ENCODE measurements around the gene FSHR.

Gene FSHR

DNA sequence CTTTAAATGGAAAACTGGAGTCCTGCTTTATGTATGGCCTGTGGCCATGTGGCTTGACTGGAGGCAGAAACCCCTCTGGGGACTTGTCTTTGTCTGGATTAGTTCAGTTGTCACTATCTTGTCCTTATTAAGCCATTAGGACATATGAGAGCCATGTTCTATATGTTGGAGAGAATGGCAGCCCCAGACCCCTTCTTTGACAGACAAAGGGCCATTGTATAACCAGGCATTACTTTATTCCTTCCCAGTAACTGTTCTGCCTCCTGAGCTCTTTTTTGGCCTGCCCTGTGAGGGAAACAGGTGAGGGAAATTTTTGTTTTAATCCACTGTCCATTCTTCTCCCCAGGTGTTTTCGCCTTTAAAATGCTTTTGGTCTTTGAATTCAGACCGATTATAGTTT is 43.3 kb downstream of the FSHR start:
- DNase-seq = peak; percentile 76

DNA sequence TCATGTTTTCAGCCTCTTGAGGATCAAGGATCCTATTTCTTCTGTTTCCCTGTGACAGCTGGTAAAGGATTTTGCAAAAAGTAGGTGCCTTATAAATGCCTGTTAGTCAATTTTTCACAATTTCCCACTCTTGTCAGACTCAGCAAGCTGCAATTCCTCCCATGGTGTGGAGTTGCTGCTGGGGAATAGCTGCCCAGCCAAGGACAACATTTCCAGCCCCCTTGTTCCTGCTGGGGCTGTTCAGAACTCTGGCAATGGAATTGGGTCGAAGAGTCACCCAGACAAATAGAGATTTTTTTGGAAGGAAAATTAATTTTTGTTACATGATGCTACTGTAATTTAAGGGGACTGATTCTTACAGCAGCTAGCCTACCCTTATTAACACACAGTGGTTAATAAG is 43.7 kb downstream of the FSHR start:
- no peak for DNase-seq

DNA sequence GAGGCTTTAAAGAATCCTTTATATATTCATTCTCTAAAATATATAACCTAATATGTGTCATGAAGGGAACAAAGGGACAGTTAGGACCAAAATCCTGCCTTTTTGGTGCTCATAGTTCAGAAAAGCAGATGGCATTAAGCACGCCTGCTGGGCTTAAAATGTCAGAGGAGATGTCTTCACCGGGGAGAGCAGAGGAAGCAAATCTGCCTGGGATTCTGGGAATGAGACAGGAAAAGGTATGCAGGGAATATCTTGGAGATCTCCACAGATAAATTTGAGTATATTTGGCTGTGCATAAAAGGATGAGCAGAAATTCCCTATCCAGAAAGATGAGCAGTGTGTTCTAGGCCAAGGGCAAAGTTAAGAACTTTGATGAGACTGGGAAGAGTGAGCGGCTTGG is 45.5 kb downstream of the FSHR start:
- no peak for DNase-seq

DNA sequence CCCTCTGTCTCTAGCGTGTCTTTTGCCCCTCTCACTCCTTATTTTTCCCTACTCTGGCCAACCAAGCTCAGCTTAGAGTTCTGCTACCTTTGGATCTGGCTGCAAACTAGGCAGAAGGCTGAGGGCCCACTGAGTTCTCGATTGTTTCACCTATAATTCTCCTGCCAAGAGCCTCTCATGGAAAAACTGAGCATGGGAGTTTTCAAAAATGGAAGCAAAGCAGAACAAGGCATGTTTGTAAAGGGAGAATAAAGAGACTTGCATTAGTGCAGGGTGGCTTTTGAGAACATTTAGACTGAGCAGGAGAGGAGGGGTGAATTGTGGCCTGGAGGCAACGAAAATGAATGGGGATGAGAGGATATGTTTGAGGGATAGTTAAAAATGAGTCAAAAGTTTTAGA is 45.9 kb downstream of the FSHR start:
- DNase-seq = no peak

DNA sequence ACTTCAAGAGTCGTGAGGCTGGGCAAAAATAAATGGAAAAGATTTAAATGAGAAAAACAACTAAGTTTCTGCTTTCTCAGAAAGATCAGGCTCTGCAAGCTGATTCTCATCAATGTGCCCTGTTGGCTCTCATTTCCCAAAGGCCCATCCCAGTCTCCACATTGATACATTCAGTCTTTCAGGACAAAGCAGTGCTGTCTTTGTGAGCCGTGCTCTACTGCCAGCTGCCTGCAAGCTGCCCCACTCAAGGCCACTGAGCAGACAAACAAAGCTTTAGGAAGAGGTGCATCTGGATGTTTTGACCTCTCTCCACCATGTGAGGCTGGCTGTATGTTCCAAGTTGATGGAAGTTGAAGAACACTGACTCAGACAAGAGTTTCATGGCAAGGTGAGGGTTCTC is 48.8 kb downstream of the FSHR start:
- DNase-seq = no peak

DNA sequence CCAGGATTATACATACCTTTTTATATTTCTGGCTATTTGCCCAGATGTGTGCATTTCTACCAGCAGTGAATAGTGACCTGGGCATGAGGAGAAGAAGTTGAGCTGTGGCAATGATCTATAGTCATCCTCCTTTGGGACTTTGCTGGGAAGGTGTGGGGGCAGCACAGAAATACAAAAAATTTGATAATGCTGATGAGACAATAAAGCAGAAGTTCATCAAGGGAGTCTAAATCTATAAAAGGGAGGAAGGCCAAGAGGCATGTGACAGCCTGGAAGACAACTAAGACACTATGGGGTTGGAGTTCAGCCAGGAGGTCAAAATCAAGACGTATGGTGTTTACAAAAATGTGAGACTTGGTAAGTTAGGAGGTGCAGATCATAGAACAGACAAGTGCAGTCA is 52.2 kb downstream of the FSHR start:
- DNase-seq = no peak

DNA sequence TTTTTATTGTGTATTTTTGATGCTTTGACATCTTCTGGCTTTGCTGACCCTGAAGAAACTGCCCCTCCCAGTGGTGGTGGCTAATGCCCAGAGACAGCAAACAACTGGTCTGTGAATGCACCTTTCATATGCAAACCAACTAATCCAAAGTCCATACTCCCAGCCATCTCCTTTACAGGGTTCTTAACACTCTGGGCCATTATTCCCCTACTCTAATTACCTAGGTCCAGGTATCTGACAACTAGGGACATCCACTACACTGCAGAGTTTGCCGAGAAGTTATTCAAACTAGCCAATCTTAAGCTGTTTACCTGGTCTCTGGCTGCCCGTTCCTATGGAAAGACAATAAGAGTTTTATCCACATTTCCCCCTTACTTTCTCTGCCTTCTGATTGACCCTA is 73.6 kb downstream of the FSHR start:
- DNase-seq = no peak

DNA sequence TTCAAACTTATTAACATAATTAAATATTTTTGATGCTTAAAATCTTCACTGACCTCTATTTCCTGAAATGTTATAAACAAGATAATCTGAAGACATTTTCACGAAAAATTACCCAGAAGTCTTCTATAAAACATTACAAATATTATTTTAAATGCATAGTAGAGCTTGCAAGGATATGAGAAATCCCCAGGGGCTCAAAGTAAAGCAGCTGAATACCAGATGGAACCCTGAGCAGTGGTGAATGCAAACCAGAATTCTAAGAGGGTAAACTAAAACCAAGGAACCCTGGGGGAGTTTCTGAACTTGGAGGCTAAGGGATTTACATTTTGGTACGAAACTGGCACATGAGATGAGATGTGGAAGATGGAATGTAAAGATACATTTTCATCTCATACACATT is 83.6 kb downstream of the FSHR start:
- DNase-seq = no peak

DNA sequence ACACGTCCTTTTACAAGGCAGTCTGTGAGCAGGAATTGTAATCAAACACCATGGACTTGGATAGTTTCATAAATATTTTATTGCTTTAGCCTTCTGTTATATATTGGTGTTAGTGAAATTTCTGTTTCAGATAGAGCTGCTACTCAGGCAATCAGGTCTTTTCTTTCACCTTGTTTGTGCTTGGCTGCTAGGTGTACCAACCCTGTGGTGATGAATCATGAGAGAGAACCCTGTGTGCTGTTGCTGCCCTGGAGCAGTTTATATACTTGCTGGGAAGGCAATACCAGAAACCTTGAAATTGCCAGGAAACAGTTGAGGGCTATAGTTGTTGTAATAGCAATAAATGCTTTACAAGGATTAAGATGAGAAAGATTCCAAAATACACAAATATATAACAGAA is 84.5 kb downstream of the FSHR start:
- DNase-seq = no peak

DNA sequence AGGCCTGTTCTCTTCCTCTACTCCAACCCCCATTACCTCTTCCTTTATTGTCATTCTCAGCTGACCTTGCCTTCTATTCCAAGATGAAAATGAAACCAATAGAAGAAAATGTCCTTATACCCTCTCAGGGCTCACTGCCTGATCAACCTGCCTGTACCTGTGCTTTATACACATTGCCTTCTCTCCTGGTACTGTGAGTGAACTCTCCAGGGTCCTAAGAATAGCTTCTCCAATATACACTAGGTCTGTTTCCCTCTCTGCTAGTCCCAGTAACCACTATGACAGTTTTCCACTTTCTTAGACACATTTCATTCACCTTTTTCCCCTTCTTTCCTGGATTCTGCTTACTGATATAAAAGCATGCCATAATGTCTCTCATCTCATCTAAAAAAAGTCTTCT is 85.7 kb downstream of the FSHR start:
- no peak for DNase-seq

DNA sequence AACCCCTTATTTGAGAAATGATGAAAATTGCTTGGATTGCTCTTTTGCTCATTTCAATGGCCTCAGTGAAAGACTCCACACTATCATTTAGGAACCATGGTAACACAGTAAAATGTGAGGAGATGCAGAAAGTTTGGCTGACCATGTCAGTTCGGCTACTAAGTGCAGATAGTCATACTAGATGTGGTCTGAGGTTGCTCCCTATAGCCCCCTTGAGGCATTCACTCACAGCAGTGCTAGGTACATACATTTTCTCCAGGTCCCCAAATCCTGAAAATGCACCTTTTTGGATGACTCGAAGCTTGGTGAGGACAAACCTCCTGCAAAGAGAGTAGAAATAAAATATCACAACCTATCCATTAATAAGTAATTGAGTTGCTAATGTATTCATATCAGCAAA is 86.3 kb downstream of the FSHR start:
- no peak for DNase-seq

DNA sequence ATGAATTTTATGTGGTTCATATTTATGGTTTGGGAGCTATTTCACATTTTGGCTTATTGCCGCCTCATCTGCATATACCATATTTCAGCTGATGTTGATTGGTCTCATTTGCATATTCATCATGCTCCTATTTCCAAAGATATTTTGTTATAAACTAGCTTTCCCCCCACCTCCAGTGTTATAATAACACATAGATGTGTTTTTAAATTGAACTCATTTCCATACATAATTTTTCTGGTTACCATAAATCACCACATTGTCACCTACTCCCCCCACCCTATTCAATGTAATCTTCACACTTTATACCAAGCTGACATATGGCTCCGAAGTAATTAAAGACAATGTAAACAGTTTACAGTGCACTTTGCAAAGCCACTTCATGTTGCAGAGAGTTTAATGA is 101.2 kb downstream of the FSHR start:
- no peak for DNase-seq

DNA sequence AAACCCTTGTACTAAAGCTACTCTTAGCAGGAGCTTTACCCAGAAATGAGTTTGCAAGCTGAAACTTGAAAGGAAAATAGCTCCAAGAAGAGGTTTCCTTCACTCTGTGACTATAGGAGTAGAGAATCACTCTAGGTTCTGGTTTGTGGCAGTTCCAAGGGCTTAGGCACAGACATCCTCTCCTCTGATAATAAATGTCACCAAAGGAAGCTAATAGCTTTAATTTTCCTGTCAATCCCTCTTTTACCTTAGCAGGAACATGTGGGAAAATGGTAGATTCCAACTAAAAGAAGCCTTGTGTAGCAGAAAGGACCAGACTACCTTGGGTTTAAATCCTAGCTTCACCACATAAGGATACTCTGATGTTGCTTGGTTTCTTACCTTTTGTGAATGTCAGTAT is 104.0 kb downstream of the FSHR start:
- no peak for DNase-seq

DNA sequence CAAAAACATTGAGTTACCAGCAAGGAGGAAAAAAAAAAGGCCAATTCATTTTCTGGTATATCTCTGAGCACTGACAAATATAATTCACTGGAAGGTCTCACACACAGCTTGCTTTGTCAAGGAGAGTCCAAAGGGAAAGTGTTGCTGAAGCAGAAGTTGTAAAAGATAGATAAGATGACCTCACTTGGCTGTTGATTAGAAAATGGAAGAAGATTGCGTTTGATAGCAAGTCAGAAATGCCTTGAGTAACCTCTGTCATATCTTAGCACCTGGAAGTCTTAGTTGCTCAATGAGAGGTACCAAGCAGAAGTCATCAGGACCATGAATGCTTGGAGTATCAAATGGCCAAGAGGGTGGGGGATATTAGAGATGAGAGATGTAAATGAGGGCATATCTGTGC is 105.2 kb downstream of the FSHR start:
- DNase-seq = no peak

DNA sequence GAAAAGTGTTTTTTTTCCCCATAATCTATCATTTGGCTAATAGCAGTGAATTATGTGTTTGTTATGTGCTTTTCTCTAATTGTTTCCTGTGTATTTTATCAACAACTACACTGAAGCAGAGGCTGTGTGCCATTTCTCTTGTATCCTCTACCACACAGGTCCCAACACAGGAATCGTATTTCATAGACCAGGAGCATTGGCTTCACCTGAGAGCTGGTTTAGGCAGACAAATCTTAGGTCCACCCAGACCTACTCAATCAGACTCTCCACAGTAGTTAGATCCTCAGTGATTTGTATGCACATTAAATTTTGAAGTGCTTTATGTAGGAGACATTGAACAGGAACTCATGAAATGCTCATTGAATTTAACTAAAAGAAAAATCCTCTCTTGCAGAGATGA is 109.2 kb downstream of the FSHR start:
- no peak for DNase-seq

DNA sequence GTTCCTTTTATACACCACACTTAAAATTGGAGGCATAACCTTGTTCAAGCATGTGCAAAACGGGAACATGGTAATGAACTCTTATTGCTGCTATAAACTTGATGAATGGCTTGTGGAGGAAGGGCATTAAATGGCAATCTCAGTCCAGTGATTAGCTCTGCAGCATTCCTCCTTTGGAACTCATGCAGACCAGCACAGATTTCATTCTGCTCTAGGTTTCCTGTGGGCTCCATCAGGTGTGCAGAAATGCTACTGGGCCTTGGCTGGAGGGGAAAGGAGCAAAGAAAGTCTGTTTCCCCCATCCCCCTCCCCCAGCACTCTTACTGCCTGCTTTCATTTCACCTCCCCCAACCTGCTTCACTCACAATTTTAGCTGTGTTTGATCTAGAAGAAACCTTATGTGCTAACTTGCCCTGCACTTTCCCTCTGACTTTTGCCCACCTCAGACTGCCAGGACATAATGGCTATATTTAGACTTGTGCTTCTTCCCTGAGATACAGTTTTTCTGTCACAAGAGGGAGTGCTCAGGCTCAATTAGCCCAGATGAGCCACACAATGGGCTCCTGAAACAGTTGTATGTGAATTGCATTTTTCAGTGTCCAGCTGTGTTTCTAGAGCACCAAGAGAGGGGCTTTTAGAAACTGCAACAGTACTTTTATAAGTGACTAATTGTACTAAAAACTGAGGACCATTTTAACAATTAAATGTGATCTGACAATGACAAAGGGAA is 109.8 kb downstream of the FSHR start:
- DNase-seq = peak; percentile 53

DNA sequence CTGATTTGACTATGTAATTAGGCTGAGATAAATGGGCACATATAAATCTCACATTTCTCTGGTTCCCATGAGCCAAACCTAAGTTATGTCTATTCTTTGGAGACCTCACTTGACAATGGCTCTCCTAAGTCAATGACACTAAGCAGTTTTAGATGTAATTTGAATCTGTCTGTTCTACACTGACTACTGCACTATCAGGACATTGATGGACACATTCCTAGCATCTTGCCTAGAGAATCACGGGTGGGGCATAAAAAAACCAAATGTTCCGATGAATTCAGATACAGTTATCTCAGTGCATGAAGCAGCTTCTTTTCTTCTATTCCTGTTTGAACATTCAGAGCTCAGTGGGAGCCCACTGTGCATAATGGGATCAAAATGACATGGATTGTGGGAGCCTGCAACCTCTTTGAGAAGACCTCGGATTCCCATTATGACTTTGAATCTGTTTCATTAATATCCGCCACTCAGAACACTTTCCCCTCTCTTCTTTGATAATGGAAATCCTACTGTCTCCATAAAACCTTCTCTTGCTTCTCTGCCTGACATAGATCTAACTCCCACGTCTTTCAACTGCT is 110.8 kb downstream of the FSHR start:
- DNase-seq = no peak

DNA sequence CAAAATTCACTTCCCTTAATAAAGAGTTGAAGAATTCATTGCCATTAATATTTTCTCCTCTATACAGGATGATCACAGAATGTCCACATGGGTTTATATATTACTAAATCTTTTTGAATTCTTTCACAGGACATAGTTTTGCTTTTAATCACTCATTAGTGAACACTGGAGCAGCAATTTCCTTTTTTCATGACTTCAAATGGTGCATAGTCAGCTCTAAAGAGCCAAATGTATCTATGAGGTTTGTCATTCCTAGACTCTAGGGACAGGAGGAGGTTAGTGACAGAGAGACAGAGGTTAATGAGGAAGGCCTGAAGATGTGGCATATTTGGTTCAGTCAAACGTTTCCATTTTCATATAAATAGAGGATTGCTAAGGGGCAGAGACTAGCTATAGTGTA is 111.8 kb downstream of the FSHR start:
- no peak for DNase-seq

DNA sequence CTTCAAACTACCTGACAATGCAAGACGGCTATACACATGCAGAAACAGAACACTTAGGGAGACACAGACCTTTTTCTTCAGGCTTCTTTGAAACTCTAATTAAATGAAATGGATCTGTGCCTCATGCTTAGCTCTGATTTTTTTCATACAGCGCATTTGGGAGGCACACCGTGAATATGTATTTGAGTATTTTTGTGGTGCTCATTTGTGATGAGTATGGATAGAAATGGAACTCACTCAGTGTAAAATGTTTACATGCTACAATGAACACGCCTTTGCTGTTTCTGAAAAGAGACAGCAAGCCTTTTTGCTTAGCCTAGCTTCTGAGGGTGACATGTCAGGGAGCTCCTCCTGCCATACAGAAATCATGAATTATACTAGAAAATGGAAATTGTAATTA is 113.3 kb downstream of the FSHR start:
- no peak for DNase-seq

DNA sequence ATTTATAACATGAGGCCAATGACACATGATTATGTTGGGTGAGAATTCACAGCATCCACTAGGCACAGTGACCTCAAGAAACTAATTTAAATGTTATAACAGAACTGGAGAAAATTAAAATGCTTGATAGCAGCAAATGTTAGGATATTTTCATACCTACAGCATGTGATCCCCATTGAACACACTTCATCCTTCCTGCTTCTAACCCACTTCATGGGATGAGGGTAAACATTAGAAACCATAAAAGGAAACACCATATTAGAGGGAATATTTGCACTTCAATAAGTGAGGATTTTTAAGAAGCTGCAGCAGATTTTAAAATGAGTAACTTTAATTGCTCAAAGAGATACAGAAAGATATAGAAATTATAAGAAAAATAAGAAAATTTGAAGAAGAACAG is 117.1 kb downstream of the FSHR start:
- no peak for DNase-seq

DNA sequence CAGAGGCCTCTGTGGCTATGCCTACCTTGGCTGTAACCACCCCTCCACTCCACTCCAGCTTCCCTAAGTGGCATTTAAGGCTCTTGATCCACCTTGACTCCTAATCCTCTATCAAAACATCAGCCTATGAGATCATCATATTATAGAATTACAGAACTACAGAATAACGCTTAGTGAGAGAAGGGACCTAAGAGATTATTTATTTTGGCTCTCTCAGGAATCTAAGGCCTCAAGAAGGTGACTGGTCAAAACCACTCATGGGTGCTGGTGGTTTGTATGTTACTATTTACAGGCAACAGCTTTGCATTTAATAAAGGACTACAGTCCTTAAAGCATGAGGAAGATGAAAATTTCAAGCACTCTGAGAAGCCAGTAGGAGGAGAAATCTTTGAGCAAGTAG is 118.8 kb downstream of the FSHR start:
- no peak for DNase-seq

DNA sequence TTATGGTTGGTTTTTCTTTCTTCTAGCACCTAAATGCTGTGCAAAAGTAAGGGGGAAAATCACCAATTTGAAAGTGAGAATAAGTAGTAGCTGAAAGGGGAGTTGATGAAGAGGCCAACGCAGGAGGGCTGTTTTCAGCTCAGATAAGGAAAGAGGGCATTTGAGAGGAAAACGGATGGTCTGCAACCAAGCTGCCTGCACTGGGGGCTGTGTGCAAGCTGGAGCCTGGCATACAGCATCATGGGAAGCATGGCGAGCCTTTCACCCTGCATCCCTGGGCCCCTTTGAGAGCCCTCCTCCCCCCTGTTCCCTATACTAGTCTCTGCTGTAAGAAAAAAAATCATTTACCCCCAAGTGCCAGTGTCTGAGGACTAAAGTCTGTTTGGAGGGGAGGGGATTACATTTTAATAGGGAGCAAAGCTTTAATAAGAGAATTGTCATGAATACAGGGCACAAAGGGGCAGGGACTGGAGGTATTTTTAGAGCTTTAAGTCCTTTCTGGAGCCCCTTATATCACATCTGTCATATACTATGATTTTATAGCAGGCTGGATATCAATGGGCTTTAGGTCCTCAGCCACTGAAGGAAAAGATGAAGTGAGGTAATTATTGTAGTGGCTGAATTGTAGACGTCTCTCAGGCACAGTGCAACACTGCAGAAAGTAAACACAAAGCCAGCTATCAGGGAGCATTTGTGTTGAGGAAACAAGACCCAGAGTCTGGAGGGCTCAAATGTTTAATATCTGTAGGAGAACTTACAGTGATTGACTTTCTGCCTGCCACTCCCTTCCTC is 120.7 kb downstream of the FSHR start:
- DNase-seq = peak; percentile 32

DNA sequence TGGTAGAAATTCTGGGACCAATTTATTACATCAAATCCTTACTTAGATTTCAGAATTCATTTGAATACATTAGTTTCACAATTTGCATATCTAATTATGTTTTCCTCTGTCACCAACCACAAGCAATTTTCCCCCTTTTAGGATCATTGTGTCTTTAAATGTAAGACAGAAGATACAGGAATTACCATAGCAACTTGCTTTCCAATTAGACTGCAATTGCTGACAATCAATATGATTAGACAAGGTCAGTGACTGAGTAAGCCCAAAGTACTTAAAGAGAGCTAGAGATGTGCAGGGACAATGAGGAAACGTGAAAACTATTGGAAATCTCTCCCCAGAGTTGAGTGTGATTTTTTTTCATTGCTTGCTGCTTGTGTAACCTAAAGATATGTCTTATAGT is 121.4 kb downstream of the FSHR start:
- no peak for DNase-seq

DNA sequence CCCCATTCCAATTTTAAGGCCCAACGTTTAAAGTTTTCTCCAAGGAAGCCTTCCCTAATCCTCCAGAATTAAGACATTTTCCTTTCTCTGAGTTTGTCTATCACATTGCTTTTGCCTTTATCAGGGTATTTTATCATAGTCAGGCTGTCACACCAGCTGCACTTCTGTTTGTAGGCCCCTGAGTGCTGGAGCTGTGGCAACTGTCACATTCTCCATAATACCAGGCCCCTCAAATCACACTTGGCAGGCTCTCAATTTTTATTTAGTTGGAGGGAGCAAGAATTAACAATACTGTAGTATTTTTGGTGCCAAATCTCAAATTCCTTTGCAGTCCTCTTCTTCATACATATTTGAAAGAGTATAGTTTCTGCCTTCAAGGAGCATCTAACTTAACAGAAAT is 122.2 kb downstream of the FSHR start:
- DNase-seq = no peak

DNA sequence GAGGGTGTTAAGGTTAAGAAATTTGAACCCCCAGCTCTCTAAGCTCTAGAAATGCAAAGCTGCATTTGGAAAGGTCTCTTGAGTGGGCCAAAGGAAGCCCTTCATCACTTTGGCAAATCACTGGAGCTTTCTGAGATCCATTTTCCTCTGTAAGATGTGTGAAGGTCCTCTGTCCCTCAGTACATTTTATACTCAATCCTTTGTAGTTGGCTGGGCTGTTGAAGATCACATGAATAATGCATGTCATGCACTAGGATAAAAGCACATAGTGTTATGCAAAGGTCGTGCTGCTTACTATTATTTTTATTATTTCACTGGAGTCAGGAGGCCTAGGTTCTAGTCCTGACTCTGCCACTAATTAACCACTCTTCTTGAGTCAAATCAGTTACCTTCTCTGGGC is 124.9 kb downstream of the FSHR start:
- no peak for DNase-seq
